Vagina (tissue), 2 donors: Measurements from ENCODE around the gene NHERF1.

Experiments used
- CTCF ChIP-seq, 3 experiments: fragments of 450-650 bp in 2 of 3; fragments of 200-600 bp in 1 of 3; sonication (generic) in 1 of 3; IDR thresholded peaks; one replicate each; pipeline ENCODE4 v1.5.1; 2017 to 2019; ENCODE audit warnings: antibody characterized with exemption in 3 of 3, mild to moderate bottlenecking in 2 of 3, moderate library complexity in 2 of 3
- POLR2A ChIP-seq, 2 donors: fragments of 450-650 bp; IDR thresholded peaks; one replicate each; pipeline ENCODE4 v1.6.1; 2017; ENCODE audit warnings: antibody characterized with exemption in 2 of 2, mild to moderate bottlenecking in 2 of 2, moderate library complexity in 2 of 2
- POLR2AphosphoS5 ChIP-seq, 2 donors: sonication (generic); formaldehyde crosslinking; IDR thresholded peaks; one replicate each; pipeline ENCODE4 v1.9.0; 2017; ENCODE audit warnings: antibody characterized with exemption in 2 of 2, mild to moderate bottlenecking in 2 of 2, low read depth in 1 of 2; ENCODE audit not compliant: insufficient read depth in 1 of 2

DNA sequence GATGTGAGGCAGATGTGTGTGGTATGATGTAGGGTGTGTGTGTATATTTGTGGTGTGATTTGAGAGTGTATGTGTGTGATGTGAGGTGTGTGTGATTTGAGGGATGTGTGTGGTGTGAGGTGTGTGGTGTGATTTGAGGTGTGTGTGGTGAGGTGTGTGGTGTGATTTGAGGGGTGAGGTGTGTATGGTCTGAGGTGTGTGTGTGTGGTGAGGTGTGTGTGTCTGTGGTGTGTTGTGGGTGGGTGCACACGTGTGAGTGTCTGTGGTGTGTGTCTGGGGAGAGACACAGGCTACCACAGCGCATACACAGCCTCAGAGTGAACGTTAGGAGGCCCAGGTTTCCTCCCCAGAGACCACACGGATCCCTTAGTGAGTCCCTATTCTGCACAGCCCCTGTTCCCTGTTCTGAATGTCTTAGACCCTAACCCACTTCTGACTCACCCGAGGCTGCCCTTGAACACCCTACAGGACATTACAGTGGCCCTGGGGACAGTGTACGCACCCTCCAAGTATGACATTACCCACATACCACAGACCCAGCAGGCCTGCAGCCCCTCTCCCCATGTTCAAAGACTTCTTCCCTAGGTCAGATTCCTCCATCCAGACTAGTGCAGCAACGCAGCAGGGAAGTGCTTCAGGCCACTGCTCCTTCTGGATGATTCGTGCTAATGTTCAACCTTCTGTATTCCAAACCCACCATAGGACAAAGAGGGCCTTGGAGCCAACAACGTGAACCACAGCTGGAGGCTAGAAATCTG, 14.9 kb upstream of the NHERF1 start:
- no peak for TF ChIP-seq CTCF (IDR thresholded peaks at IDR 0.05)
- no peak for TF ChIP-seq POLR2A (IDR thresholded peaks at IDR 0.05)
- no peak for TF ChIP-seq POLR2AphosphoS5 (IDR thresholded peaks at IDR 0.05; ENCODE audit: insufficient read depth in 1 of 2, low read depth in 1 of 2)
